ENCODE measurements around the gene SURF1.
A peak's percentile ranks its signal among the peaks of the same experiment; 100 is the strongest.
"Not testable (repeated sequence)": the region's sequence is repeated elsewhere in the genome, so short reads cannot be mapped to it uniquely, and the experiment has no call there.

The SURF1 gene

DNA sequence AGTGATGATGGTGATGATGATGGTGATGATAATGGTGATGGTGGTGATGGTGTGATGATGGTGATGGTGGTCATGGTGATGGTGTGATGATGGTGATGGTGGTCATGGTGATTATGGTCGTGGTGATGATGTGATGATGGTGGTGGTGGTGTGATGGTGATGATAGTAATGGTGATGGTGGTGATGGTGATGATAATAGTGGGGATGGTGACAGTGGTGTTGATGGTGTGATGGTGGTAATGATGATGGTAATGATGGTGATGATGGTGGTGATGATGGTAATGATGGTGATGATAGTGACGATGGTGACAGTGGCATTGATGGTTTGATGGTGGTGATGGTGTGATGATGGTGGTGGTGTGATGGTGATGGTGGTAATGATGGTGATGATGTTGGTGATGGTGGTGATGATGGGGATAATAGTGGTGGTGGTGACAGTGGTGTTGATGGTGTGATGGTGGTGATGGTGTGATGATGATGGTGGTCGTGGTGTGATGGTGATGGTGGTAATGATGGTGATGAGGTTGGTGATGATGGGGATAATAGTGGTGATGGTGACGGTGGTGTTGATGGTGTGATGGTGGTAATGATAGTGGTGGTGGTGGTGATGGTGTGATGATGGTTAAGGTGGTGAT lies 26.3 kb upstream of the SURF1 start:
- DNase-seq = no peak

DNA sequence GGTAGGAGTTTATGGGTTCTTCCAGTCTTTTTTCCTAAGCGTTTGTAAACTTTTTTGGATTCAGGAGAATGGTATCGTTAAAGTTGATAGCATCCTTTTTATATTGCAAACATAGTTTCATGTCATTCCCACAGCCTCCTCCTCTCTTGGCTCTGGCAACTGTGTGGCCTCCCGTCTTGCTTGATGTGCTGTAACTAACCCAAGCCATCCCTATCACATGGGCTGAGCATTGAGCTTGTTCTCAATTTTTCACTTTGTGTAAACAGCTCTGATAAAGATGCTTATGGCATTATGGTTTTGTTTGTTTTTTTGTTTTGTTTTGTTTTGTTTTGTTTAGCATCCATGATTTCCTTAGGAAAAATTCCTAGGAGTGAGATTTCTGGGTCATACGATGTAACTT lies 24.4 kb upstream of the SURF1 start:
- no peak for DNase-seq

GRCh38 chr9:133379153-133380086 lies 23.1 kb upstream of the SURF1 start:
- no peak for DNase-seq

GRCh38 chr9:133378408-133378962 lies 22.2 kb upstream of the SURF1 start:
- DNase-seq = no peak

GRCh38 chr9:133377721-133378216 lies 21.5 kb upstream of the SURF1 start:
- DNase-seq = no peak

- DNase-seq = not testable (repeated sequence)
These were observed 21.0 kb upstream of the SURF1 start for GRCh38 chr9:133377280-133377679.

- peak; percentile 96 to 98 for DNase-seq
These were observed 19.7 kb upstream of the SURF1 start, which contains the start of the genes STKLD1 and SURF4 for GRCh38 chr9:133375724-133376654. Gene STKLD1 (plus strand): TSS chr9:133376366. CDS start chr9:133376474, 108 bp downstream. Gene SURF4 (minus strand): TSS chr9:133376060. CDS start chr9:133375969, 91 bp downstream.

- peak in 1 of 2 experiments; percentile 44 for DNase-seq
These were observed 18.9 kb upstream of the SURF1 start for GRCh38 chr9:133375116-133375723.

GRCh38 chr9:133374612-133375115 lies 18.4 kb upstream of the SURF1 start:
- no peak for DNase-seq

DNA sequence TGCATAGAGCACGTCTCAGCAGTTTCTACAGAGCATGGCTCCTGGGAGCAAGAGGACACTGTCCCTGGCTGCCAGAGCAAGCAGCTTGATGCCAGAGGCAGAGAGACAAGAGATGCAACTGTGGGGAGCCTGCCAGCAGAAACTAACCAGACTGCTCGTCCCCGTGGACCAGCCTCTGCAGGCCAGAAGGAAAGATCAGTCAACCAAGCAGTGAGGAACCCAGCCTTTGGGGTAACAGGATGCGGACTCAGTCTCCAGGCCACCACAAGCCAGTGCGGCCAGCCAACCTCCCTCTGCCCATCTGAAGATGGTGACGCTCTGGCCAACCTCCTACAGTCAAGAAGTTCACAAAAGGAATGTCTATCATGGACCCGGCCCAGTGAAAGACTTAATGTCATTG lies 15.9 kb upstream of the SURF1 start:
- DNase-seq = no peak

DNA sequence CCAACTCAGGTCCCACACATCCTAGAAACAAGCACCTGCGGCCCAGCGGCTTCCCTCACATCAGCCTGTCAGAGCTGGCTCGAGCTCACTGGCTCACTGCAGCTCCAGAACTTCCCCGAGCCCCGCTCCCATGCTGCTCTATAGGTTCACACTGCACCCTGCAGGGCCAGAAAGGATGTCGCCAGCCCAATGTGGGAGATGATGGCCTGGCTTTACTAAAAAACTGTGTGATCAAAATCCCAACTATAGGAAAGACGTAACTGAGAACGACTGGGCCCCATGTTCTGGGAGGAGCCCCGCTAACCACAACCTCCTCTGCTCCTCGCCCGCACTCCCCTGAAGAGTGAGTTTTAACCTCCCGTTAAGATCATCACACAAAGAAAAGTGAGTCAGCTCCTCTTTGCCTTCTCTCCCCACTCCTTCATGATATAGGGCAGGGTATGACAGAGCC lies 15.0 kb upstream of the SURF1 start:
- DNase-seq = peak in 1 of 2 experiments; percentile 46

DNA sequence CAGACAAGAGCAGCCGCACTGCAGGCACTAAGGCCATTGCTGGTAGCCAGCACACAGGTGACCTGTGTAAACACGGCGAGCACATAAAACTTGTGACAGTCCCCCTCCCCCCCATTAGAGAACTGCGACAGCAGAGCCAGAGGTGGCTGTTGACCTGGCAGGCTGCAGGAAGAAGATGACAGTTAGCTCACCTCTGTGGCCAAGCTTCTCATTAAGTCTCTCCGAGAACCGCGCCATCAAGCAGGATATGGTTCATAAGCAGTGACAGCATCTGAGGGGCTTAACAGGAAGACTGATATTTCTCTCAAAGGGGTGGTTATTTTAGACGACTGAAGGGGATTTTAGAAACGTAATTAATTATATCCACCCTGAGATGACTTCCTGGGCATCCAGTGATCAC lies 14.4 kb upstream of the SURF1 start:
- DNase-seq = no peak

DNA sequence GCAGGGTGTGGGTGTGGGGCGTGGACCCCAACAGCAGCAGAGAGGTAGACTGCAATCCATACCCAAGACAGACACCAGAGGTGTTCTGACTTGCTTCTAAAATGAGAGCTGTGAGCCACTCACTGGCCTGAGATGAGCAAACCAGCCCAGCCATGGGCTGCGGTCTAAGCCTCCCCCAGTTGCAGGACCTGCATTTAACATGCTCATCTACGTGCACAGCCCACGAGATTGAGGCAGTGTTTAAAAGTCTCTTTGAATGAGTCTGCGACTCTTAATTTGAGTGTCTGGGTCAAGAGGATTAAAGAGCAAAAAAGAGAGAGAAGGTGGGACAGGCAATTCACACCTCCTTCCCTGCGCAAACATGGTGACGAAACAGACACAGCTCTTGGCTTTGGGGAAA lies 13.6 kb upstream of the SURF1 start:
- DNase-seq = no peak

DNA sequence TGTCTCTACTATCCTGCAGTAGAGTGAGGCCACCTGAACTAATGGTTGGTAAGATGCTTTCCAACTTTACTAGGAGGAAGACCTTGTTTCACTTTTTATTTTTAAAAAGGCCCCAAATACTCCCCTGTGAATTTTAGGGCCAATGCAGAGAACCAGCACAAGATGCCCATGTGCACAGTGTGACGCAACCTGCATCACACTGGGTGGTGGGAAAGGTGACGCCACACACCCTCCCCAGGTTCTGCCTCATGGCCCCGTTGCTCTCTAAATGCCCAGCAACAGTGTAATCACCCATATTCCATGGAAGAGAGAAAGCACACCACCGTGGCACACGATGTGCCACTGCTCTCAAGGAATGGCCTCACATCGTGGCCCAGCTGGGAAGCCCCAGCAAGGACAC lies 13.1 kb upstream of the SURF1 start:
- no peak for DNase-seq

DNA sequence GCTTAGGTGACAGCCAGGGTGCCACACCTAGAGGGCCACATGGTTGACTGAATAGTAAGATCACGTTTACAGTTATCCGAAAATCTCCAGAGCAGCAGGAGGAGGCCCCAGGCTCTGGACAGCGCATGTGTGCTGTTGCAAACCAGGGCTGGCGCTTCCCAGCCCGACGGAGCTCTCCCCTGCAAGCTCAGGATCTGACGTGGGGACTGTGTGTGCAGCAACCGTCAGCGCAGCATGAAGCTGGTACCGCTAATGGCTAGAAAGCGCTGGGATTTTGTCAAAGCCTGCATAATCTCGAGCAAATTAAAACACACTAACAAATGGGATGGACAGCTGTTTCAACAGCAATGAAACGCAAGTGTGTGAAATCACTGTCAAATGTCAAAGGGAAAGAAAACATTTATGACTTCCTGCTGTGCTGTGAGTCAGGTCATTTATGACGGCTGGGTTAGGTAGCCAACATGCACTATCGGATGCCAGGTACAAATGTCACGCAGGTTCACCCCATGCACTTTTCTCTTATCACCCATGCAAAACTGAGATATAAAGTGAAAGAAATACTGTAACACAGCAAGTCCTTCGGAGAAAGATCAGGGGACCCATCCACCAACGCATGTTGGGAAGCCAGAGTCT lies 12.1 kb upstream of the SURF1 start:
- DNase-seq = peak; percentile 80 to 89

DNA sequence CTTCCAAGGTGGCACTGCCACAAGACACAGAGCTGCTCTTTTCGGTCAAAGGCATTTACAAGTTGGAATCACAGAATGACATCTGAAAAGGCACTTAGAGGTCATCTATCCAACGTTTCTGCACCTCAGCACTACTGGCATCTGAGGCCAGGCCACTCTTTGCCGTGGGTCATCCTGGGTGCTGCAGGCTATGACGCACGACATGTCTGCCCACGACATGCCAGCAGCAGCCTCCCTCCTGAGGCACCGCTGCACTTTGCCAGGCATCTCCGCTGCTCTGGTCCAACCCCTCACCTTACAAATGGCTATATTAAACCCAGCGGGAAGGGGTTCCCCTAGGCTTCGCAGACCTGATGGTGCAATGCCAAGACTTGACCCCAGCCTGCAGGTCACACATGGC lies 11.5 kb upstream of the SURF1 start:
- no peak for DNase-seq

DNA sequence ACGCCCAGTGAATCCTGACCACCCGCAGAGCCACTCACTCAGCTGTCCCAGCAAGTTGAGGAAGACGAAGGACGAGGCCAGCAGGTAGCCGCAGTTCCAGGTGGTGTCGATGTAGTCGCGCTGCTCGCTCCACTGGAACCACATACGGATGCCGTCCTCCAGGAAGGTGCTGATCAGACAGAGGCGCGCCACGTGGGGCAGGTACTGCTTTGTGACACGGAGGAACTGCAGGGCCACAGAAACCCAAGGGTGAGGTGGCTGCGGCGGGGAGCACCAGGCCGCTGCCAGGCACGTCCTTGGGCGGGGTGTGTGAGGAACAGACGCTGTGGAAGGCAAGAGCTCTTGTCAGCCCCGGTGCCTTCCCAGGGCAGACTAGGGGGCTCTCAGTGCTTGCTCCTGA lies 10.9 kb upstream of the SURF1 start:
- DNase-seq = no peak

DNA sequence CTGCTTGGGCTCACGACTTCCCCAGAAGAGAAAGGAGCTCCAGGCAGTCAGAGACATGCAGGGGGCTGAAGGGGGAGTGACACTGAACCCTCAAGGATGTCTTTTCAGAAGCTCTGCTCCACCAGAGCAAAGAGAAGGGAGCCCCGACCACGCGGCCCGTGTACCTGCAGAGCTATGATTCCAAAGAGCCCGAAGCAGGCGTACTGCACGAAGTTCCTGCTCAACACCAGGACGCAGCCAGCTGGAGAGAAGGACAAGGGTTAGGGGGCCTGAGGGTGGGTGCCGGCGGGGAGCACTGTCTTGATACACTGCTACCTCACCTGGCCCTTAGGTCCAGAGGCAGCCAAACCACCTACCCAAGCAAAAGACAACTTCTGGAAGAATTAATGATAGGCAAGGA lies 10.1 kb upstream of the SURF1 start:
- no peak for DNase-seq

DNA sequence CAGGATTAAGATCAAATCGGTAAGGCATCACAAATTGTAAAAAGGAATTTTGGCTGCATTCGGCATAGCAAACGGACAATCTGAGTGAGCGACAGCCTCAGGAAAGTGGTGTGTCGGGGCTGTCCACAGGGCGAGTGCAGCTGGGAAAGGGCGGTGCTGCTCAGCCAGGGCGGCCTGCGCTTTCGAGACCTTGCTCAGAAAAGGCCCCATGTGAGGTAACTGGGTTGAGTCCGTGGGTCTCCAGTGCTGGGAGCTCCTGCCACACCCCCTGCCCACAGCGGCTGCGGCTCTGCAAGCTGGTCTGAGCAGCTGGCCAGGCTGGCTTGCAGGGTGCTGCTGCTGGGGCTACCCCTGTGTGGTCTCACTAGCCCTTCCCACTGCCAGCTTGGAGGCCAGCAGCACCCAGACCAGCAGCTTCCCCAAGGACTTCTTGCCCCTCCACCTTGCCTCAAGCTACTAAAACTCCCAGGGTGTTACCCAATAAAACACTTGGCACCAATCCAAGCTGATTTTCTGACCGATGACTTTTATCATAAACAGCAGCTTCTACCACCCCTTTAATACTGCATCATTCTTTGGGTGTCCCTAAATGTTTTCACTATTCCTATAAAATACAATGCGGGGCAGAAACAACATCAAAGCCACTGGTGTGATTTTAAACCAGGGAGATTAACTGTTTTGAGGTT lies 6.2 kb upstream of the SURF1 start:
- DNase-seq = no peak

- no peak for DNase-seq
These were observed 5.3 kb upstream of the SURF1 start for GRCh38 chr9:133361507-133362092.

All from SHP77 (cell line).